PC-9 (cell line): ENCODE results near the gene RASSF10.

ENCODE experiments used
- EZH2 ChIP-seq: fragments of 200-600 bp; sonication (generic); IDR thresholded peaks from 2 replicates; pipeline ENCODE4 v1.8.0; 2017; ENCODE audit warnings: antibody characterized with exemption, low read depth
- TF ChIP-seq, protein P1 (sequence below): fragments of 200-600 bp; sonication (generic); conservative IDR thresholded peaks from 2 replicates; pipeline ENCODE4 v1.6.1; 2017; ENCODE audit warnings: mixed run types, antibody characterized with exemption, mild to moderate bottlenecking, moderate library complexity

GRCh38 chr11:13054278-13054677 is 45.2 kb downstream of the RASSF10 start:
- TF ChIP-seq, protein P1, sequence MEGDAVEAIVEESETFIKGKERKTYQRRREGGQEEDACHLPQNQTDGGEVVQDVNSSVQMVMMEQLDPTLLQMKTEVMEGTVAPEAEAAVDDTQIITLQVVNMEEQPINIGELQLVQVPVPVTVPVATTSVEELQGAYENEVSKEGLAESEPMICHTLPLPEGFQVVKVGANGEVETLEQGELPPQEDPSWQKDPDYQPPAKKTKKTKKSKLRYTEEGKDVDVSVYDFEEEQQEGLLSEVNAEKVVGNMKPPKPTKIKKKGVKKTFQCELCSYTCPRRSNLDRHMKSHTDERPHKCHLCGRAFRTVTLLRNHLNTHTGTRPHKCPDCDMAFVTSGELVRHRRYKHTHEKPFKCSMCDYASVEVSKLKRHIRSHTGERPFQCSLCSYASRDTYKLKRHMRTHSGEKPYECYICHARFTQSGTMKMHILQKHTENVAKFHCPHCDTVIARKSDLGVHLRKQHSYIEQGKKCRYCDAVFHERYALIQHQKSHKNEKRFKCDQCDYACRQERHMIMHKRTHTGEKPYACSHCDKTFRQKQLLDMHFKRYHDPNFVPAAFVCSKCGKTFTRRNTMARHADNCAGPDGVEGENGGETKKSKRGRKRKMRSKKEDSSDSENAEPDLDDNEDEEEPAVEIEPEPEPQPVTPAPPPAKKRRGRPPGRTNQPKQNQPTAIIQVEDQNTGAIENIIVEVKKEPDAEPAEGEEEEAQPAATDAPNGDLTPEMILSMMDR: no peak
- no peak for TF ChIP-seq EZH2
